Breast epithelium (tissue), 3 donors: ENCODE results near the gene ALG6.

Experiments
- POLR2A ChIP-seq: fragments of 450-650 bp; IDR thresholded peaks from one replicate; pipeline ENCODE4 v1.6.1; 2016; ENCODE audit warnings: antibody characterized with exemption, mild to moderate bottlenecking, moderate library complexity
- POLR2AphosphoS5 ChIP-seq, 3 donors: sonication (generic); formaldehyde crosslinking; IDR thresholded peaks; one replicate each; pipeline ENCODE4 v1.6.1; 2017; ENCODE audit warnings: antibody characterized with exemption in 3 of 3
- TF ChIP-seq, protein P1 (sequence below), 3 donors: fragments of 450-650 bp; IDR thresholded peaks; one replicate each; pipeline ENCODE4 v1.5.1; 2016 to 2017; ENCODE audit warnings: antibody characterized with exemption in 3 of 3, mild to moderate bottlenecking in 3 of 3, moderate library complexity in 3 of 3

DNA sequence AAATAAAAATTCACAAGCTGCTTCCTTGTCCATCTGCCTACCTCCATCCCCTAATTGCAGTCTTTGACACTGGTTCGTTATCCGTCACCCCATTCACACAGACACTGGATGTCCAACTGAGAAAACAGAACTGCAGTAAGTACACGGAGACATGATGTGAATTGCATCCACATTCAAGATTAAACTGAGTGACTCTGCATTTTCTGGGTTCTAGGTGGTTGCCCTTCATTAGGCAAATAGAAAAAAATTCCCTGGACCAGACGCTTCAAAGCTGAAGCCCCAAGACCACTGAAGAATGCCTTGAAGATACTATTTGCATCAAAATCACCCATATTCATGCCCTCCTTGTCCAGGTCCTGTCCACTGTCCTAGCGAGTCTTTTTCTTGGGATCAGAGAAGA, 7.9 kb upstream of the ALG6 start:
- TF ChIP-seq, protein P1, sequence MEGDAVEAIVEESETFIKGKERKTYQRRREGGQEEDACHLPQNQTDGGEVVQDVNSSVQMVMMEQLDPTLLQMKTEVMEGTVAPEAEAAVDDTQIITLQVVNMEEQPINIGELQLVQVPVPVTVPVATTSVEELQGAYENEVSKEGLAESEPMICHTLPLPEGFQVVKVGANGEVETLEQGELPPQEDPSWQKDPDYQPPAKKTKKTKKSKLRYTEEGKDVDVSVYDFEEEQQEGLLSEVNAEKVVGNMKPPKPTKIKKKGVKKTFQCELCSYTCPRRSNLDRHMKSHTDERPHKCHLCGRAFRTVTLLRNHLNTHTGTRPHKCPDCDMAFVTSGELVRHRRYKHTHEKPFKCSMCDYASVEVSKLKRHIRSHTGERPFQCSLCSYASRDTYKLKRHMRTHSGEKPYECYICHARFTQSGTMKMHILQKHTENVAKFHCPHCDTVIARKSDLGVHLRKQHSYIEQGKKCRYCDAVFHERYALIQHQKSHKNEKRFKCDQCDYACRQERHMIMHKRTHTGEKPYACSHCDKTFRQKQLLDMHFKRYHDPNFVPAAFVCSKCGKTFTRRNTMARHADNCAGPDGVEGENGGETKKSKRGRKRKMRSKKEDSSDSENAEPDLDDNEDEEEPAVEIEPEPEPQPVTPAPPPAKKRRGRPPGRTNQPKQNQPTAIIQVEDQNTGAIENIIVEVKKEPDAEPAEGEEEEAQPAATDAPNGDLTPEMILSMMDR (IDR thresholded peaks at IDR 0.05) = no peak
- TF ChIP-seq POLR2AphosphoS5 (IDR thresholded peaks at IDR 0.05) (no peak), POLR2A (no peak)
